Hematopoietic multipotent progenitor cell (in vitro differentiated cells): ENCODE results near the gene RAB40A. TPM values are rescaled to one million over a fixed set of nuclear protein-coding genes. Genes with fewer than 3 reads are reported as not detected.

Source experiments
- DNase-seq, 3 donors: peaks; one replicate each; pipeline ENCODE4 v3.0.0-alpha.2; 2011 to 2015; ENCODE audit warnings: low read depth in 2 of 3, low spot score in 2 of 3
- total RNA-seq: library from RNA; depleted of rRNA; stranded (reverse); fragments of >200 nt; gene quantifications from one replicate; pipeline ENCODE4 v1.2.3, GENCODE V29; 2012

The RAB40A gene
- 0.27 TPM for total RNA-seq

- no peak for DNase-seq
Observed at GRCh38 chrX:103519389-103519788, at the start of gene RAB40A. Gene RAB40A, minus strand, starts transcription at chrX:103519489. Its CDS starts 18,733 bp downstream, at chrX:103500756.

GRCh38 chrX:103565752-103566151 lies 46.5 kb upstream of the RAB40A start:
- DNase-seq = no peak

GRCh38 chrX:103565197-103565596 lies 45.9 kb upstream of the RAB40A start:
- no peak for DNase-seq

GRCh38 chrX:103562801-103563200 lies 43.5 kb upstream of the RAB40A start:
- DNase-seq = no peak

- no peak for DNase-seq
Observed at GRCh38 chrX:103560256-103560655, 41.0 kb upstream of the RAB40A start.

- DNase-seq = no peak
Observed at GRCh38 chrX:103556963-103557612, 37.8 kb upstream of the RAB40A start.

GRCh38 chrX:103554687-103555424 lies 35.6 kb upstream of the RAB40A start:
- DNase-seq = peak; percentile 30 to 84 (median 76)

GRCh38 chrX:103552236-103552635 lies 32.9 kb upstream of the RAB40A start:
- DNase-seq = no peak

GRCh38 chrX:103550415-103551051 lies 31.2 kb upstream of the RAB40A start:
- DNase-seq = no peak

GRCh38 chrX:103549916-103550315 lies 30.6 kb upstream of the RAB40A start:
- no peak for DNase-seq

- DNase-seq = no peak
Observed at GRCh38 chrX:103540145-103540544, 20.9 kb upstream of the RAB40A start.

GRCh38 chrX:103539695-103540094 lies 20.4 kb upstream of the RAB40A start:
- DNase-seq = no peak

- DNase-seq = no peak
Observed at GRCh38 chrX:103538728-103539127, 19.4 kb upstream of the RAB40A start.

- DNase-seq = no peak
Observed at GRCh38 chrX:103537871-103538387, 18.6 kb upstream of the RAB40A start.

GRCh38 chrX:103536732-103537131 lies 17.4 kb upstream of the RAB40A start:
- DNase-seq = no peak

- no peak for DNase-seq
Observed at GRCh38 chrX:103536071-103536470, 16.8 kb upstream of the RAB40A start.

- no peak for DNase-seq
Observed at GRCh38 chrX:103535206-103535605, 15.9 kb upstream of the RAB40A start.

- peak; percentile 41 to 67 (median 49) for DNase-seq
Observed at GRCh38 chrX:103533511-103534216, 14.4 kb upstream of the RAB40A start.

- no peak for DNase-seq
Observed at GRCh38 chrX:103531002-103531401, 11.7 kb upstream of the RAB40A start.

- DNase-seq = no peak
Observed at GRCh38 chrX:103530545-103530944, 11.3 kb upstream of the RAB40A start.

GRCh38 chrX:103529550-103529949 lies 10.3 kb upstream of the RAB40A start:
- DNase-seq = no peak
